ENCODE results near the gene KDM1A. TPM values are rescaled to one million over a fixed set of nuclear protein-coding genes. Genes with fewer than 3 reads are reported as not detected.

Gene KDM1A
- total and polyA plus RNA-seq, 10 of the 15 experiments (the other 5 are each of a cell fraction or from before 2014, with no cell fraction given) = 39.2 to 118 (median 98.9) TPM

GRCh38 chr1:23019094-23019862 is at the start of gene KDM1A (continued):
- peak; percentile 57 to 63; a peak in 3 of 4 replicates for TF ChIP-seq EP300 (IDR thresholded peaks at IDR 0.05; ENCODE audit: borderline replicate concordance in 1 of 2, control insufficient read depth in 1 of 2, low read depth in 2 of 2, low read length in 2 of 2)
- peak; percentile 85 for TF ChIP-seq ZNF24 (IDR thresholded peaks at IDR 0.05)
- no peak for TF ChIP-seq SUPT20H (IDR thresholded peaks at IDR 0.05; ENCODE audit: borderline replicate concordance, control insufficient read depth, low read depth, low read length)
- peak; percentile 74; the same call in 1 of the 2 replicates for TF ChIP-seq ZNF687 (IDR thresholded peaks at IDR 0.05)
- TF ChIP-seq IKZF2 (IDR thresholded peaks at IDR 0.05) = peak; percentile 68 to 80
- TF ChIP-seq SRF (IDR thresholded peaks at IDR 0.05; ENCODE audit: low read depth in 2 of 2, low read length in 2 of 2) = peak in 1 of 2 experiments; percentile 71; a peak in 1 of 4 replicates
- TF ChIP-seq KLF5 (IDR thresholded peaks at IDR 0.05; ENCODE audit: partially characterized antibody) = peak; percentile 56
- TF ChIP-seq MEF2A (IDR thresholded peaks at IDR 0.05; ENCODE audit: insufficient read depth, low read depth, low read length) = 0 out of 2 replicates have a peak, but pooled peaks have one; percentile 41
- TF ChIP-seq, protein P1, sequence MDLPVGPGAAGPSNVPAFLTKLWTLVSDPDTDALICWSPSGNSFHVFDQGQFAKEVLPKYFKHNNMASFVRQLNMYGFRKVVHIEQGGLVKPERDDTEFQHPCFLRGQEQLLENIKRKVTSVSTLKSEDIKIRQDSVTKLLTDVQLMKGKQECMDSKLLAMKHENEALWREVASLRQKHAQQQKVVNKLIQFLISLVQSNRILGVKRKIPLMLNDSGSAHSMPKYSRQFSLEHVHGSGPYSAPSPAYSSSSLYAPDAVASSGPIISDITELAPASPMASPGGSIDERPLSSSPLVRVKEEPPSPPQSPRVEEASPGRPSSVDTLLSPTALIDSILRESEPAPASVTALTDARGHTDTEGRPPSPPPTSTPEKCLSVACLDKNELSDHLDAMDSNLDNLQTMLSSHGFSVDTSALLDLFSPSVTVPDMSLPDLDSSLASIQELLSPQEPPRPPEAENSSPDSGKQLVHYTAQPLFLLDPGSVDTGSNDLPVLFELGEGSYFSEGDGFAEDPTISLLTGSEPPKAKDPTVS (IDR thresholded peaks at IDR 0.05; ENCODE audit: low read depth, low read length) = no peak
- TF ChIP-seq MAX (IDR thresholded peaks at IDR 0.05; ENCODE audit: low read depth, low read length) = peak; percentile 86; the same call in 1 of the 2 replicates
- TF ChIP-seq RELB (IDR thresholded peaks at IDR 0.05; ENCODE audit: low read depth) = peak; percentile 73
- TF ChIP-seq PML (IDR thresholded peaks at IDR 0.05; ENCODE audit: low read length) = peak; percentile 96
- TF ChIP-seq RFX5 (IDR thresholded peaks at IDR 0.05; ENCODE audit: low read depth, low read length) = peak; percentile 59; the same call in 1 of the 2 replicates
- TF ChIP-seq FOS (IDR thresholded peaks at IDR 0.05; ENCODE audit: borderline replicate concordance, extremely low read depth, insufficient read length) = no peak
- TF ChIP-seq ATF7 (IDR thresholded peaks at IDR 0.05; ENCODE audit: low read depth) = peak; percentile 53
- TF ChIP-seq, protein P2, sequence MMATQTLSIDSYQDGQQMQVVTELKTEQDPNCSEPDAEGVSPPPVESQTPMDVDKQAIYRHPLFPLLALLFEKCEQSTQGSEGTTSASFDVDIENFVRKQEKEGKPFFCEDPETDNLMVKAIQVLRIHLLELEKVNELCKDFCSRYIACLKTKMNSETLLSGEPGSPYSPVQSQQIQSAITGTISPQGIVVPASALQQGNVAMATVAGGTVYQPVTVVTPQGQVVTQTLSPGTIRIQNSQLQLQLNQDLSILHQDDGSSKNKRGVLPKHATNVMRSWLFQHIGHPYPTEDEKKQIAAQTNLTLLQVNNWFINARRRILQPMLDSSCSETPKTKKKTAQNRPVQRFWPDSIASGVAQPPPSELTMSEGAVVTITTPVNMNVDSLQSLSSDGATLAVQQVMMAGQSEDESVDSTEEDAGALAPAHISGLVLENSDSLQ (IDR thresholded peaks at IDR 0.05) = peak; percentile 72
- TF ChIP-seq STAT1 (conservative IDR thresholded peaks at IDR 0.05) = peak; percentile 22; the same call in 1 of the 2 replicates
- TF ChIP-seq ZNF207 (IDR thresholded peaks at IDR 0.05; ENCODE audit: borderline replicate concordance) = peak; percentile 61; the same call in 1 of the 2 replicates
- TF ChIP-seq LARP7 (IDR thresholded peaks at IDR 0.05) = peak; percentile 94
- no peak for TF ChIP-seq CHD4 (IDR thresholded peaks at IDR 0.05)

All from GM12878 (cell line).